Brain microvascular endothelial cell (primary cell): ENCODE data around the gene GPT2.

ENCODE experiments used
- DNase-seq: peaks from one replicate; pipeline ENCODE4 v3.0.0-alpha.2; 2020
- H3K27ac ChIP-seq: fragments of 250-450 bp; sonication (Bioruptor Pico); 2 replicates; pipeline ENCODE4 v1.5.1; 2020; ENCODE audit warnings: mild to moderate bottlenecking, moderate library complexity
- H3K27me3 ChIP-seq: fragments of 250-450 bp; sonication (Bioruptor Pico); replicated peaks from 2 replicates; pipeline ENCODE4 v1.5.1; 2020; ENCODE audit warnings: mild to moderate bottlenecking
- H3K36me3 ChIP-seq: fragments of 250-450 bp; sonication (Bioruptor Pico); replicated peaks from 2 replicates; pipeline ENCODE4 v1.5.1; 2020; ENCODE audit warnings: mild to moderate bottlenecking
- H3K4me3 ChIP-seq: 2 replicates; pipeline ENCODE4 v1.5.1; 2011; ENCODE audit warnings: low read depth, mild to moderate bottlenecking, control low read depth, low read length, moderate library complexity
- in situ Hi-C: cut with HindIII; loops from 2 replicates; pipeline ENCODE4 v1.10.0; 2017; ENCODE audit warnings: low sequenced_read_pairs, low pct_ligation_motif_present
- TF ChIP-seq, protein P1 (sequence below): IDR thresholded peaks from 2 replicates; pipeline ENCODE4 v1.5.1; 2011; ENCODE audit warnings: low read depth, mild to moderate bottlenecking, moderate library complexity, low read length, control low read depth, inconsistent platforms; ENCODE audit errors: missing control alignments

The GPT2 gene

DNA sequence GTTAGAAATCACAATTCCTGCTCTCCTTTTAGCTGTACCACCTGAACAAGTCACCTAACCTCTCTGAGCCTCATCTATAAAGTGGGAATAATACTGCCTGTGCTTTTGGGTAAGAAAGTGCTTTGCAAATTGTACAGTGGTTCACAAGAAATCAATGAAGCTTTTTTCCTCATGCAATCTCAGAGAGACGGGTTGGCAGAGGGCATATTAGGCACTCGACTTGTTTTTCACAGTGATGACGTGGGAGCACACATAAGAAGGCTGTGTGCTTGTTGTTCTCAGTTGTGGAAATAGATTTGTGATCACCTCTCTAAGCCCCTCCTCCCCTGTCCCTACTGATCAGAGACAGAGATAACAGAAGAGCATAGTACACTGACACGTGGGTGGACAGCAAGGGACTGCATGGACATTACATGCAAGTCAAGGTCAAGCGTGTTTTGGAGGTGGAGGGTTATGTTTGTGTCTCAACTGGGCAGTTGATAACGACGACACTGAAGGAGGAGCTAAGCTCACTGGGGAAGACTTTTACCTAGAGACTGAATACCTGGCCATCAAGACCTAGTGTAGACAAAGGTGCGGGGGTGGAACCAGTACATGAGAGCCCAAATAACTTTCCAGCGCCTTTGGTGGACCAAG lies 1.7 kb upstream of the GPT2 start:
- no peak for DNase-seq
- TF ChIP-seq, protein P1, sequence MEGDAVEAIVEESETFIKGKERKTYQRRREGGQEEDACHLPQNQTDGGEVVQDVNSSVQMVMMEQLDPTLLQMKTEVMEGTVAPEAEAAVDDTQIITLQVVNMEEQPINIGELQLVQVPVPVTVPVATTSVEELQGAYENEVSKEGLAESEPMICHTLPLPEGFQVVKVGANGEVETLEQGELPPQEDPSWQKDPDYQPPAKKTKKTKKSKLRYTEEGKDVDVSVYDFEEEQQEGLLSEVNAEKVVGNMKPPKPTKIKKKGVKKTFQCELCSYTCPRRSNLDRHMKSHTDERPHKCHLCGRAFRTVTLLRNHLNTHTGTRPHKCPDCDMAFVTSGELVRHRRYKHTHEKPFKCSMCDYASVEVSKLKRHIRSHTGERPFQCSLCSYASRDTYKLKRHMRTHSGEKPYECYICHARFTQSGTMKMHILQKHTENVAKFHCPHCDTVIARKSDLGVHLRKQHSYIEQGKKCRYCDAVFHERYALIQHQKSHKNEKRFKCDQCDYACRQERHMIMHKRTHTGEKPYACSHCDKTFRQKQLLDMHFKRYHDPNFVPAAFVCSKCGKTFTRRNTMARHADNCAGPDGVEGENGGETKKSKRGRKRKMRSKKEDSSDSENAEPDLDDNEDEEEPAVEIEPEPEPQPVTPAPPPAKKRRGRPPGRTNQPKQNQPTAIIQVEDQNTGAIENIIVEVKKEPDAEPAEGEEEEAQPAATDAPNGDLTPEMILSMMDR: no peak
- Histone ChIP-seq H3K36me3 (no peaks in the 10 kb centered on the region), H3K27me3 (no peaks in the 10 kb centered on the region), H3K27ac (no peak overlapping the region), H3K4me3 (no peak overlapping the region)
- in situ Hi-C loops: no loop called here

DNA sequence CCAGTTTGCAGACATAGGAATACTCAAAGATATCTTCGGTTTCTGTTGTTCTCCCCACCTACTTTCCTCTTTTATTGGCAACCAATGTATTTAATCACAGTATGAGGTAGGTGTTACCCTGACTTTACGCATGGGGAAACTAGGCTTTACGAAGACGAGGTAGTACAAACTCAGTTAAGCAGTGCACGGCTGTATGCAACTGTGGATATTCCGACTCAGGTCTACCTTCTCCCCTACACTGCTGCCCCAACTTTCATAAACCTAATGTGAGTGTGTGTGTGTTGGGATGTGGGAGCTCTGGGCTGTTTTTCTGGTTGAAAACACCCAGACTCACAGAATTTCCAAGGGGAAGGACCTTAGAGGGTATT lies 1.2 kb upstream of the GPT2 start:
- in situ Hi-C loops: no loop called here
- no peak overlapping the region for H3K4me3 ChIP-seq
- H3K27ac ChIP-seq: no peak overlapping the region
- DNase-seq: no peak
- H3K36me3 ChIP-seq: no peaks in the 10 kb centered on the region
- TF ChIP-seq, protein P1: no peak
- no peaks in the 10 kb centered on the region for H3K27me3 ChIP-seq

DNA sequence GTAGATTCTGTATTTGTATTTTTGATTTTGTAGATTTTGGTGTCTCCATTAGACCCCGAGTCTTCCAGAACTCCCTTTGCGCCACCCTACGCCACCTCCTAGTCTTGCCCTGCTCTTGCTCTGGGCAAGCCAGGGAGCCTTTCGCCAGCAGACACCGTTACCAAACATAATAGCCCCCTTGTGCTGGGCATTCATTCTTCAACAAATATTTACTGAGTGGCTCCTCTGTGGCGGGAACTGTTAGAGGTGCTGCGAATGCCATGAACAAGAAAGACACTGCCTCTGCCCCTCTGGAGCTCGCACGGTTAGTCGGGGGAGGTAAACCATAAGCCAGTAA lies 841 bp upstream of the GPT2 start:
- no peak overlapping the region for H3K27ac ChIP-seq

DNA sequence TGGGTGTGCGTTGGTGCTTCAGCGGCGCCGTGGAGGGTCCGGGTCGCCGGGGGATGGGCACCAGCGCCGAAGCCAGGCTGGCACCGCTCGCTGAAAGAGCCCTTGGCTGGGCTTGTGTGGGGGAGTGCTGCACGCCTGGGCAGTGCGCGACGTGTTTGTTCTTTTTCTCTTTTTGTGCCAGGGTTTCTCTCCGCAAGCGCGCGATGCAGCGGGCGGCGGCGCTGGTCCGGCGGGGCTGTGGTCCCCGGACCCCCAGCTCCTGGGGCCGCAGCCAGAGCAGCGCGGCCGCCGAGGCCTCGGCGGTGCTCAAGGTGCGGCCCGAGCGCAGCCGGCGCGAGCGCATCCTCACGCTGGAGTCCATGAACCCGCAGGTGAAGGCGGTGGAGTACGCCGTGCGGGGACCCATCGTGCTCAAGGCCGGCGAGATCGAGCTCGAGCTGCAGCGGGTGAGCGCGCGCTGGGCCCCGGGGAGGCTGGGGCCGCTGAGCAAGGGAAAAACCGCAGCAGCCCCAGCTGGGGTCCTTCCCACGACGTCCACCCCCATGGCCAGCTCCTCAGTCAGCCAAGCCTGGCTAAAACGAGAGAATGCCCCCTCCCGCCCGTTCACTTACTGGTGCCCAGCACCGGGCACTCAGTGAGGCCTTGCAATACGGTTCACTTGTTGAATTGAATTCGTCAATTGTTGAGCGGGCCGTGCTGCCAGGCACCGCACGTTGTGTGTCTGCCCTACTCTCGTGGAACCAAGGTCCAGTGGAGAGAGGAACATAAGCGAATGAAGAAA lies 541 bp downstream of the GPT2 start:
- H3K27me3 ChIP-seq: no peaks in the 10 kb centered on the region
- in situ Hi-C loops: no loop called here
- peak overlapping the region; percentile 92 for H3K4me3 ChIP-seq
- H3K36me3 ChIP-seq: no peaks in the 10 kb centered on the region
- no peak overlapping the region for H3K27ac ChIP-seq
- TF ChIP-seq, protein P1: no peak
- no peak for DNase-seq

More for the DNA sequence above, 841 bp upstream of the GPT2 start:
- Histone ChIP-seq H3K4me3 (peak overlapping the region; percentile 92), H3K36me3 (no peaks in the 10 kb centered on the region), H3K27me3 (no peaks in the 10 kb centered on the region)
- no peak for DNase-seq
- TF ChIP-seq, protein P1: no peak
- in situ Hi-C loops: no loop called here

DNA sequence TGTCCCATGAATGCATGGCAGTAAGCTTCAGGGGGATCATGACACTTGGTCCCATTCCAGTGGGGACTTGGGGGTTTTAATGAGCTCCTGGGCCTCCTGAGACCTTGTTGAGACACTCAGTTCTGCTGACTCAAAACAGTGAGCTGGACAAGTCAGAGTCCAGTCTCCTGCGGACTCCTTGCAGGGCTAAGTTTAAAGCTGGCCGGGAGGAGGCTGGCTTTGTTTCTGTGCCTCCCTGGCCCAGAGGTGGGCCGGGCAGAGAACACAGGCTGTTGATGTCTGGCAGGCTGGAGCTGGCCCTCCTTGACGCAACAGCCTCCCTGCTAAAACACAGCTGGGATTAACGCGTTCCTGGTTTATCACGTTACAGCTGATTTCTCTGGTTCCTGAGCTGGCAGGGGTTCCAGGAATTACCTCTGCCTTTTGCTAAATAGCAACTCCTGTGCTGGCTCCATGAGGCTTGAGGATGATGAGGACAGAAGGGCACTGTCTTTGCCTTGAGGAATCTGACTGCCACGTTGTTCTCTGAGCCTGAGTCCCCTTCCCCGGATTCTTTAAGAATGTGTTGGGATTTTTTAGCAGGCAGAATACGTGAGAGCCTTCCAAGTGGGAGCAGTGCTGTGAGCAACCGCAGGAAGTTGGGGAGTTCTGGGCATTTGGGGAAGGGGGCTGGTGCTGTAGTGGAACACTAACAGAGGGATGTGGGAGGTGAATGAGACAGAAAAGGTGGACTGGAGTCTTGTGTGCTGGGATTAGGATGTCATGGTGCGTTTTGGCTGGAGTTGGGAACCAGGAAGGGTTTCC lies 2.0 kb downstream of the GPT2 start:
- TF ChIP-seq, protein P1: no peak
- Histone ChIP-seq H3K4me3 (peak overlapping the region; percentile 24), H3K36me3 (no peaks in the 10 kb centered on the region), H3K27me3 (no peaks in the 10 kb centered on the region), H3K27ac (no peak overlapping the region)
- in situ Hi-C loops: no loop called here
- no peak for DNase-seq
